Stimulated activated CD4-positive, alpha-beta T cell treated with anti-CD3 and anti-CD28 coated beads, Interleukin-4, amount 100 ng/mL, for 4 hours (primary cell): ENCODE results near the gene OR1I1.

Experiments
- DNase-seq, 2 experiments: peaks; one replicate each; pipeline ENCODE4 v3.0.0-alpha.2; 2020

OR1I1 gene

DNA sequence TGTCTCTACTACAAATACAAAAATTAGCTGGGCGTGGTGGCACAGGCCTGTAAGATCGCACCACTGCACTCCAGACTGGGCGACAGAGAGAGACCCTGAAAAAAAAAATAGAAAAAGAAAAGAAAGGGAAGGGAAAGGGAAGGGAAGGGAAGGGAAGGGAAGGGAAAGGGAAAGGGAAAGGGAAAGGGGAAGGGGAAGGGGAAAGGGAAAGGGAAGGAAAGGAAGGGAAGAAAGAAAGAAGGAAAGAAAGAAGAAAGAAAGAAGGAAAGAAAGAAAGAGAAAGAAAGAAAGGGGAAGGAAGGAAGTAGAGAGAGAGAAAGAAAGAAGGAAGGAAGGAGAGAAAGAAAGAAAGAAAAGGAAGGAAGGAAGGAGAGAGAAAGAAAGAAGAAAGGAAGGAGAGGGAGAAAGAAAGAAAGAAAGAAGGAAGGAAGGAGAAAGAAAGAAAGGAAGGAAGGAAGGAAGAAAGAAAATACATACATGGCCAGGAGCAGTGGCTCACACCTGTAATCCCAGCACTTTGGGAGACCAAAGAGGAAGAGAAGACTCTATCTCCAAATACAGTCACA, 17.1 kb downstream of the OR1I1 start:
- no peak for DNase-seq

DNA sequence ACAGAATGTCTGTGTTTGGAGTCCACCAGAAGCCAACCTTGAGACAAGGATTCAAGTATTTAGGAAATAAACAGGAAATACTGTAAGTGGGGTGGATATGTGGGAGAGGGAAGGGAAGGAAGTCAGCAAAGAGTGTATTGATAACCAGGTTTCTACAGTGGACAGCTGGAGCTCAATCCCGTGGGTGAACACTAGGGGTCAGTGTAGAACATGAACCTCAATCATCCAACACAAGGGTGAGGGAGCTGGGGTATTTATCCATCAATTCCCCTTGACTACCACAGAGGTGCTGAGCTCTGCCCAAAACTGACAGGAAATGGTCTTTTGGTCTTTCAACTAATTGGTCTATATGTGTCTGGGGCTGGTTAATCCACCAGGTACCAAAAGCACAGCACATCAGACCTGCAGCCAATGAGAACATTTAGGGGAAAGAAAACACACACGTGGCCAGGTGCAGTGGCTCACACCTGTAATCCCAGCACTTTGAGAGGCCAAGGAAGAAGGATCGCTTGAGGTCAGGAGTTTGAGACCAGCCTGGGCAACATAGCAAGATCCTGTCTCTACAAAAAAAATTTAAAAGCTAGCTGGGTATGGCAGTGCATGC, 19.6 kb downstream of the OR1I1 start:
- peak; percentile 33 to 39 for DNase-seq

DNA sequence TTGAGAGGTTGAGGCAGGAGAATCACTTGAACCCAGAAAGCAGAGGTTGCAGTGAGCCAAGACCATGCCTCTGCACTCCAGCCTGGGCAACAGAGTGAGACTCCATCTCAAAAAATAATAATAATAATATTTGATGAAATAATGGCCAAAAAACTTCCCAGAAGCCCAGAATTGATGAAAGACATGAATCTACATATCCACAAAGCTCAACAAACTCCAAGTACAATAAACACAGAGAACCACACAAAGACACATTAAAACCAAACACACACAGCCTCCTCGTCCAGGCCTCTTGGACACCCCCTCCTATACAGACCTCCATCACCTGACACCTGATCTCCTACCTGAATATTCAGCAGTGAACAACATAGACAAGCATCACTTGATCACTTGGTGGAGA, 22.0 kb downstream of the OR1I1 start:
- DNase-seq, result no peak

DNA sequence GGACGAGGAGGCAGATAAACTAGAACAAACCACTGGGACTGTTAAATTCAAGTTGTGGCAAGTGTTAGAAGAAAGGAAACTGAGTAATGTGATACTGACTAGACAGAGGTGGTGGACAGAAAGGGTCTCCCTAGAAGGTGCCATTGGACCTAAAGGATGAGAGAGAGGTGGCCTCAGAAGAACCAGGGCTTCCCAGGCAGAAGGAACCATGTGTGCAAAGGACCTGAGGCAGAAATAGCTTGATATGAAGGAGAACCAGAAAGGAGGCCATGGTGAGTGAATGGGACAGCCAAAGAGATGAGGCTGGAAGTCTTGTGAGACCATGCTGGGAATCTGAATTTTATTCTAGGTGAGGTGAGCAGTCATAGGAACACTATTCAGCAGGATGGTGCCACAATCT, 22.4 kb downstream of the OR1I1 start:
- no peak for DNase-seq

DNA sequence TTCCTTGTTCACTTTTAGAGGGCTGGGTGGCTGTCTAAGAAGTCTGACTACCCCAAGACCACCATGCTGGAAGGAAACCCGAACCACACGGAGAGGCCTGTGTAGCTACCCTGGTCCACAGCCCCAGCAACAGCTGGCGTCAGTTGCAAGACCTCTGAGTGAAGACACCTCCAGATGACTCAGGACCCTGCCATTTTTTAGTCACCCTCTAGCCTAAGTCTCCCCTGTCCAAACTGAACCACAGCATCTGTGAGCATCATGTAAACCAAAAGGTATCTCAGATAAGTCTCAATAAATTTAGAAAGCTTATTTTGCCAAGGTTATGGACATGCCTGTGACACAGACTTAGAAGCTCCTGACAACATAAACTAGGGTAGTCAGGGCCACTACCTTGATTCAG, 23.0 kb downstream of the OR1I1 start:
- no peak for DNase-seq

DNA sequence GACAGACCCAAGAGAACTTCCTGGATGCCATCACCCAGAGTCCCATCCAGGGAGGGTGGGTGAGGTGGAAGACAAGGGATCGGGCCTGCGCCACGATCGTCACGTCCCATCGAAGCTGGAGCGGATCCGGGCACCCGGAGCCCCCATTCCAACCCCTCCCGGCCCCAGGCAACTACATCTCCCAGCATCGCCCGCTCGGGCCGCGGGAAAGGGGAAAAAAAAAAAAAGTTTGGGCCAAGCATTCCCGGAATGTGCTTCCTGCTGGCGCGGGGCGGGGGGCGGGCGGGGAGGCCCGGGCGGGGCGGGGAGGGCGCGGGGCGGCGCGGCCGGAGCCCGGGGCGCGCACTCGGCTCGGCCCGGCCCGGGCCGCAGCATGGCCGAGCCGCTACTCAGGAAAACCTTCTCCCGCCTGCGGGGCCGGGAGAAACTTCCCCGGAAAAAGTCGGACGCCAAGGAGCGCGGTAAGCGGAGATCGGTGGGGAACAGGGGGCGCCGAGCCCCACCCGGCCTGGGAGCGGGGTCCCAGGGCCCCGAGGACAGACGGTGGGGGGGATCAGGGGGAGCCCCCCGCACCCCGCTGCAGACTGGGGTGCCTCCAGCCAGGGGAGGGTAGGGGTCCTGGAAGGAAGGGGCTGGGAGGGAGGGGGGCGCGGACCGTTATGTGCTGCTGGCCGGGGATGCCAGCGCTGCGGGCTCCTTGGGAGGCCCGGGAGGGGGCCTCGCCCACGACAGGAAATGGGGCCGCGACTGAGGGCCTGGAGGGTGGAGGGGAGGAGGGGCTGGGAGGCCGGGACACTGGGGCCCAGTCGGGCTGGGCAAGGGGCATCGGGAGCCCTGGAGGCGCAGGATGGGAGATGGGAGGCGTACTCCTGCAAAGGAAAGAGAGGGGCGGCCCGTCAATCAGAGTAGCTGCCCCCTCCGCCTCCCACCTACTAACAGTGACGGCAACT, 25.3 kb downstream of the OR1I1 start, which contains the start of gene SYDE1:
TSS of gene SYDE1 (plus strand) at position 341 of the 950 bp plus-strand sequence. CDS start at position 374, 33 bp downstream.
- peak in 1 of 2 experiments; percentile 29 for DNase-seq

DNA sequence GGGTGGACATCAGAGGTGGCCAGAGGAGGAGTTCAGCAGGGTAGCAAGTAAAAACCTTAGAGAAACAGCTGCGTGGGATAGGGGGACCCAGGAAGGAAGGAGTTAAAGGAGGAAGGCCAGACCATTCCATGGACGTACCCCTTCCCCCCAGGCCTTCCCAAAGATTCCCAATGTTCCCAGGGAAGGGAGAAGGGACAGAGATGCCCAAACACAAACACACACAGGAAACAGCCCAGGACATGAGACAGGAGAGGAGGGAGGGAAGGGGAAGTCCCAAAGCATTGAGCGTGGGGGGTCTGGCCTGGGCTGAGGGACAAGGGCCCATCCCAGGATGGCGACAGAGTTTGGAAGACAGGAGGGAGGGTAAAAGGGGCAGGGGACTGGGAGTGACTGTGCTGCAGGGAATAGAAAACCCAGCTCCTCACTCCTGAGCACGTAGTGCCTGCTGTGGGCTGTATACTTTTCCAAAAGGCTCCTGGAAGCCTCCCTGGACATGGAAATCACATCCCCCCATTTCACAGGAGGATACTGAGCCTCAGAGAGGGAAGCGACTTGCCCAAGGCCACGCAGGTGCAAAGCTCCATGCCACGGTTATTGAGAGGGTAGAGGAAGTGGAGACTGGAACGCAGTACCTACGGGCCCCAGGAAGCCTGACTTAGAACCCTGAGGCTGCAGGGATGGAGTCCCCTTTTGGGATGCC, 26.3 kb downstream of the OR1I1 start:
- no peak for DNase-seq

DNA sequence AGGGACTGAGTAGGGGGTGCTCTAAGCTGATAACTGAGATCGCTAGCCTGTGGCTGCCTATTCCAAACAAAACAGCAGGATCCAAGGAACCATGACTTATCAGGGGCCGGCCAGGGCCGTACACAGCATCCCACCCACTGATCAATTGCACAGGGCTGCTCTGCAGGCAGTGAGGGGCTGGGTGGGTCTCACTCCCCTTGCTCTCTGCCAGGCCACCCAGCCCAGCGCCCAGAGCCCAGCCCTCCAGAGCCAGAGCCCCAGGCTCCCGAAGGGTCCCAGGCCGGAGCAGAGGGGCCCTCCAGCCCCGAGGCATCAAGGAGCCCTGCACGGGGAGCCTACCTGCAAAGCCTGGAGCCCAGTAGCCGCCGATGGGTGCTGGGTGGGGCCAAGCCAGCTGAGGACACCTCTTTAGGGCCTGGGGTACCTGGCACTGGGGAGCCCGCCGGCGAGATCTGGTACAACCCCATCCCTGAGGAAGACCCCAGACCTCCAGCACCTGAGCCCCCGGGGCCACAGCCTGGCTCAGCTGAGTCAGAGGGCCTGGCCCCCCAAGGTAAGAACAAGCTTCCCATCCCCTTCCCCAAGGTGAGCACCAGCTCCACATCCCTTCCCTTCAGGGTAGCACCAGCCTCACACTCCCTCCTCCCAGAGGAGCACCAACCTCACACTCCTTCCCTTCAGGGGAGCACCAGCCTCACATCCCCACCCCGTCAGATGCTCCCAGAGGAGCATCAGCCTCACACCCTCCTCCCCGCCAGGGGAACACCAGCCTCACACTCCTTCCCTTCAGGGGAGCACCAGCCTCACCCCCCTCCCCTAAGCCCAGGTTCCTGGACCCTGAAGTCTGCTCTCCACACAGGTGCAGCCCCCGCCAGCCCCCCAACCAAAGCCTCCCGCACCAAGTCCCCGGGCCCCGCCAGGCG, 27.1 kb downstream of the OR1I1 start:
- DNase-seq, result no peak

DNA sequence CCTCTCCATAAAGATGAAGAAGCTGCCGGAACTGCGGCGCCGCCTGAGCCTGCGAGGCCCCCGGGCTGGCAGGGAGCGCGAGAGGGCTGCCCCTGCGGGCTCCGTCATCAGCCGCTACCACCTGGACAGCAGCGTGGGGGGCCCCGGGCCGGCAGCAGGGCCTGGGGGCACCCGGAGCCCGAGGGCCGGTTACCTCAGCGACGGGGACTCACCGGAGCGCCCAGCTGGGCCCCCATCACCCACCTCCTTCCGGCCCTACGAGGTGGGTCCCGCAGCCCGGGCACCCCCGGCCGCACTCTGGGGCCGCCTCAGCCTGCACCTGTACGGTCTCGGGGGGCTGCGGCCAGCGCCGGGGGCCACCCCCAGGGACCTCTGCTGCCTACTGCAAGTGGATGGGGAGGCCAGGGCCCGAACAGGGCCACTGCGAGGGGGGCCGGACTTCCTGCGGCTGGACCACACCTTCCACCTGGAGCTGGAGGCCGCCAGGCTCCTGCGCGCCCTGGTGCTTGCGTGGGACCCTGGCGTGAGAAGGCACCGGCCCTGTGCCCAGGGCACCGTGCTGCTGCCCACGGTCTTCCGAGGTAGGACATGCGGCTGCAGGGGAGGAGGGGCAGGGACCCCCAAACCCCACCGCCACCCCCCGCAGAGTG, 27.9 kb downstream of the OR1I1 start:
- DNase-seq, result no peak

DNA sequence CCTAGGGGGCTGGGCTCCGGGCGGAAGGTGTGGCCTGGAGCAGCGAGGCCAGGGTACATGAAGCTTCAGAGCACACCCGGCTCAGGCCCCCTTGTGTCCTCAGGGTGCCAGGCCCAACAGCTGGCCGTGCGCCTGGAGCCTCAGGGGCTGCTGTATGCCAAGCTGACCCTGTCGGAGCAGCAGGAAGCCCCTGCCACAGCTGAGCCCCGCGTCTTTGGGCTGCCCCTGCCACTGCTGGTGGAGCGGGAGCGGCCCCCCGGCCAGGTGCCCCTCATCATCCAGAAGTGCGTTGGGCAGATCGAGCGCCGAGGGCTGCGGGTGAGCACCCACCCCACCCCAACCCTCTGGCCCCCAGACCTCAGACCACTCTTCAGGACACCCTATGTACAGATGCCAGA, 28.4 kb downstream of the OR1I1 start:
- DNase-seq, result no peak

DNA sequence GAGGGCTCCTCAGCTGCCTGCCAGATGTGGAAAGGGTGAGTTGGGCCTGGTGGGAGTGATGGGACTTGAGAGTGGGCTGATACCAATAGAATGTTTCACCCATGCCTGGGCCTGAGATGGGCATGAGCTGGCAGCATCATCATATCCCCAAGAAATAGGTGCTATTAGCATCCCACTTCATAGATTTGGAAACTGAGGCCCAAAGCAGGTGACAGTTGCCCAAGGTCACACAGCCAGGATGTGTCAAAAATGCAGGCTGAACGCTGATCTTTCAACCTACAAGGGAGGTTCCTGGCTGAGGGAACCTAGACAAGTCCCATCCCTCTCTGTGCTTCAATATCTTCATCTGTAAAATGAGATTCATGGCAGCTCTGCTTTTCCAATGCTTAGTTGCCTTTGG, 29.7 kb downstream of the OR1I1 start:
- DNase-seq, result no peak

DNA sequence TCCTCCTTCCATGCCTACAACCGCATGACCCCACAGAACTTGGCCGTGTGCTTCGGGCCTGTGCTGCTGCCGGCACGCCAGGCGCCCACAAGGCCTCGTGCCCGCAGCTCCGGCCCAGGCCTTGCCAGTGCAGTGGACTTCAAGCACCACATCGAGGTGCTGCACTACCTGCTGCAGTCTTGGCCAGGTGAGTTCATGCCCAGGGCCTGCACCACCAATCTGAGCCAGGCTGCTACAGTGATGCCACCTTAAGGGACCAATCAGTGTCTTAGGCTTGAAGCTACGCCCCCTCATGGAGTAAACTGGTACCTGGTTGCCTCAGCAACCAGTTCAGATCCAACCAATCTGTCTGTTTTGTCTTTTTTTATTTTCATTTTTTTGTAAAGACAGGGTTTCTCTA, 30.4 kb downstream of the OR1I1 start:
- no peak for DNase-seq

DNA sequence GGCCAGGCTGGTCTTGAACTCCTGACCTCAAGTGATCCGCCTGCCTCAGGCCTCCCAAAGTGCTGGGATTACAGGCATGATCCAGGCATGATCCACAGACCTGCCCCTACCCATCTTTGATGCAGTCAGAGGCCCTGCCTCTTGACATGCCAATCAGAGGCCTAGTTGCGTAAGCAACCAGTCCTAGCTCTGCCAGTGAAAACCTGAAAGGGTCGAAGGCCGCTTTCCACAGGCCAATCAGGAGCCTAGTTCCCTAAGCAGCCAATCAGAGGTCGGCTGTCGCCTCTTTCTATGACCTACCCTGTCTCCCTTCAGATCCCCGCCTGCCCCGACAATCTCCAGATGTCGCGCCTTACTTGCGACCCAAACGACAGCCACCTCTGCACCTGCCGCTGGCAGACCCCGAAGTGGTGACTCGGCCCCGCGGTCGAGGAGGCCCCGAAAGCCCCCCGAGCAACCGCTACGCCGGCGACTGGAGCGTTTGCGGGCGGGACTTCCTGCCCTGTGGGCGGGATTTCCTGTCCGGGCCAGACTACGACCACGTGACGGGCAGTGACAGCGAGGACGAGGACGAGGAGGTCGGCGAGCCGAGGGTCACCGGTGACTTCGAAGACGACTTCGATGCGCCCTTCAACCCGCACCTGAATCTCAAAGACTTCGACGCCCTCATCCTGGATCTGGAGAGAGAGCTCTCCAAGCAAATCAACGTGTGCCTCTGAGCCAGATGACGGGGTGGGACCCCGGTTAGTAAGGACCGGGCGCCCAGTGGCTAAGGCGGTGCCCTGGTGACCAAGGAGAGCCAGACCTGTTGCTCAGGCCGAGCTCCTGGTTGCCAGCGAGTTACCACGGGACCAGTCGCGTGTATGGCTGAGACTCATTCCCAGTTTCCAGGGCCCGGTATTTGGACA, 31.5 kb downstream of the OR1I1 start:
- no peak for DNase-seq

DNA sequence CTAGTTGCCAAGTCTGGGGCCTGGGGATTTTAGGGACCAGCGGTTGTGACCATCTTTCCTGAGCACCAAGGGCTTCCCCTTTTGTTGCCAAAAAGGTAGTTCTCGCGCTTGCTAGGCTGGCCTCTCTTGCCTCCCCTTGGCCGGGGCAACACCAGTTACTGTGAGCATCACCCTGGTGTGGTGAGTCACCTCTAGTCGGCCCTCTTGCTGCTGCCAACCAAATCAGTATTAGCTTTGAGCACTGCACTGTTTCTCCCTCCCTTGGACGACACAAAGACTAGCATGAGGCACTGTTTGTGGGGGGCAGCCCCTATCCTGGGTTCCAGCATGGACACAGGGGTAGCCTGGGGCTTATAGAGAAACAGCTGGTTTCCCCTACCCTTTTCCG, 32.1 kb downstream of the OR1I1 start:
- DNase-seq, result no peak

DNA sequence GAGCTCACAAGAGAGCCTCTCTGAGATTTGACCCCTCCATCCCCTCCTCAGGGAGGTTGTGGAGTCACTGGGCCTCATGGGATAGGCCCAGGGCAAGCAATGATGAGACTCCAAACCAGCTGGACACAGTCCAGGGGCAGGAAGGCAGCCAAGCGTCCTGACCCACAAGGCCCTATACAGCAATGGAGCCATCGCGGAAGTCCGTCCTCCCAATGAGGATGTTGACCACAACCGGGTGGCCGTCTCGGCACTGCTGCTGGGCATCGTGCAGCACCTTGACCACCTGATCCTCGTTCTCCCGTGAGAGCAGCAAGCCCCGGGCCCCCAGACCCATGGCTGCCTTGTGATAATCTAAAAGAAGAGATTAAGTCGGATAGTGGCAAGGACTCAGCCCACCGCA, 33.1 kb downstream of the OR1I1 start:
- no peak for DNase-seq

DNA sequence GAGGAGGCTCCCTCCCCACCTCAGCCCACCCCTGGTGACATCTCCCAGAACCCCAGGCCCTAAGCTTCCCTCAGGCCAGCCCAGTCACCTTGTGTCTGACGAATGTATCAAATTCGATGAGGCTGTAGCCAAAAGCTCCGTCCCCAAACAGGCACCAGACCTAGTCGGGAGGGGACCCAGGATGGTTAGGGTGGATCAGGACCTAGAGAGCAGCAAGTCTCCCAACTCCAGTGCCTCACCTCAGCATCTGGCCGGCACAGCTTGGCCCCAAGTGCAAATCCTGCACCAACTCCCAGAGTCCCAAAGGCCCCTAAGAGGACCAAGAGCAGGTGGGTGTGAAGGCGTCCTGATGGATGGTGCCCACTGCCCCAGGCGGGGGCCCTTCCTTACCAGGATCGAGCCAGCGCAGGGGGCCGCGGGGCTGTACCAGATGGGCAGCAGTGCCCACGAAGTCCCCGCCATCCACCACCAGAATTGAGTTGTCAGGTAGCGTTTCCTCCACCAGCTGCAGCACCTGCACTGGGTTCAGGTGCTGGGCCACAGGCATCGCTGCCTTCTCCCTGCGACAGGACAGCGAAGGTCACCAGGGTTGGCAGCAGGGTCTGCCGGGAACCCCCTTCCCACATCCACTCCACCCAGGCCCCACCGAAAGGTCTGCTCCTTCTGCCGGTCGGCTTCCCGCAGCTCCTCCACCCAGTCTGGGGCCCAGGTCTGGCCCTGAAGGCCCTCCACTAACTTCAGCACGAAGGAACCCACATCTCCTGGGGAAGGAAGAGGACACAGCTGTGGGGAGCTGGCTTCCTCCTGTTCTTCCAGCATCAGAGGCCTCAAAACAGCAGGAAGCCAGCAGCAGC, 34.0 kb downstream of the OR1I1 start:
- DNase-seq, result no peak

DNA sequence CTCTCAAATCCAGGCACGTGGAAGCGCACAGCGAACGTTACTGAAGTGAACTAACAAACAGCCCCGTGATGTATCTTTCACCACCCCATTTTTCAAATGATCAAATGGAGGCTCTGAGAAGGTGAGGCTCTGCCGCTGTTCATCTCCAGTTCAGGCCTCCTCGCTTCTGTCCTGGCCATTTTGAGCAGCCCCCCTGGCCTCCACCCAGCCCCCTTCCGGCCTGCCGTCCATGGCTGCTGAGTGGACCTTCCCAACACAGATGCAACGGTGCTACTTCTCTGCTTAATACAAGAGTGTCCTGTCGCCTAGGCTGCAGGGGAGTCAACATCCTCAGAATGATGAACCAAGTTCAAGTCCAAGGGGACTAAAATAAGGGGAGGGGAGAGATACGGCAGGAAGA, 34.8 kb downstream of the OR1I1 start:
- DNase-seq, result no peak

DNA sequence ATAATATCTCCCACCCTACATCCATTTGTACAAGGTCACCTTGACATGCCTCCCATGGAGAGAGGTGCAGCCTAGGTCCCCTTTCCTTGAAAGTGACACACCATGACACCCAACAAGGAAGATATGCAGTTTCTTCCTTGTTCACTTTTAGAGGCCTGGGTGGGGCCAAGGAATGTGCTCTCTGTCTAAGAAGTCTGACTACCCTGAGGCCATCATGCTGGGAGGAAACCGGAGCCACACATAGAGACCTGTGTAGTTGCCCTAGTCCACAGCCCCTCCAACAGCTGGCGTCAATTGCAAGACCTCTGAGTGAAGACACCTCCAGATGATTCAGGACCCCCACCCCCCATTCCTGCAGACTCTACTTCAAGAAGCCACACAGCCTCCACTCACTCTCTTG, 36.2 kb downstream of the OR1I1 start:
- no peak for DNase-seq

DNA sequence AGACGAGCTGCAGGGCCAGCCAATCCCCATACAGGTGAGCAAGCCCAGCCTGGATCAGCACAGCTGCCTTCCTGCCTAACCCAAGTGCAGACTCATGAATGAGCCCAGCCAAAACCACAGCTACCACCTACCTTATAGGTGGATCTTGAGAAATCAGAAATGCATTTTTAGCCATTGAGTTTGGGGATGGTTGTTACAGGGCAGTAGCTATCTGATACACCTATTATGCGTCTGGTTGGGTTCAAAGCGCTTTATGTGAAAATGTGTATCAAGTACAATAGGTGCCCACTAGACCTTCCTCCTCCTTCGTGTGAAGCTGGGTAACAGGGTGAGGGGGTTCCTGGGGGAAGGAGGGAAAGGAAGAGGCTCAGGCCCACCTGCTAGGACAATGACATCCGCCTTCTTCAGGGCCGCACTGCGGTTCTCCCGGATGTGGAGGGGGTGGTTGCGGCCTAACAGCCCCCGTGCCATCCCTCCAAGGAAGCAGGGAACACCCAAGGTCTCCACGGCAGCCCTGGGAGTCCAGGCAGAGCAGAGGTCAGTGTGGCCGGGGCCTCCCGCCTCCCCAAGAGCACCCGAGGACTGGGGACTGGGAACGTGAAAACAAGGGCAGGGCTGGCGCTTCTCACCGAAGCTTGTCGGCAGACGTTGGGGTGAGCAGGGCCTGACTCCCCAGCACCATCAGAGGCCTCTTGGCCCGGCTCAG, 36.9 kb downstream of the OR1I1 start:
- no peak for DNase-seq
